Adrenal gland (tissue), 12 donors: ENCODE results near the gene AUH. TPM values are rescaled to one million over a fixed set of nuclear protein-coding genes. Genes with fewer than 3 reads are reported as not detected.

Experiments
- DNase-seq, 7 donors: peaks; one replicate each; pipeline ENCODE4 v3.0.0-alpha.2; 2019 to 2020
- H3K27ac ChIP-seq, 5 donors: fragments of 200-600 bp; sonication (generic) in 4 of 5; 1 replicate in 3 of 5; 2 replicates in 2 of 5; pipeline versions ENCODE4 v1.5.1 to v1.8.0; 2016 to 2020; ENCODE audit warnings: mild to moderate bottlenecking in 1 of 5
- H3K27me3 ChIP-seq: fragments of 200-600 bp; 2 replicates; pipeline ENCODE4 v1.8.0; 2021
- H3K36me3 ChIP-seq, 2 donors: fragments of 200-600 bp; replicated peaks in 1 of 2; 1 replicate in 1 of 2; 2 replicates in 1 of 2; pipeline versions ENCODE4 v1.5.1 to v1.8.0; 2018 to 2022
- H3K4me1 ChIP-seq, 2 donors: fragments of 200-600 bp; replicated peaks in 1 of 2; 1 replicate in 1 of 2; 2 replicates in 1 of 2; pipeline versions ENCODE4 v1.5.1 to v1.8.0; 2018 to 2021
- H3K4me3 ChIP-seq, 4 donors: fragments of 200-600 bp; sonication (generic) in 3 of 4; one replicate each; pipeline ENCODE4 v1.5.1; 2016 to 2018
- H3K9me3 ChIP-seq, 3 donors: fragments of 200-600 bp; sonication (generic) in 1 of 3; replicated peaks in 1 of 3; 1 replicate in 2 of 3; 2 replicates in 1 of 3; pipeline versions ENCODE4 v1.5.1 to v1.8.0; 2016 to 2021
- POLR2A ChIP-seq, 2 donors: fragments of 450-650 bp; IDR thresholded peaks; one replicate each; pipeline ENCODE4 v1.6.1; 2017; ENCODE audit warnings: antibody characterized with exemption in 2 of 2, mild to moderate bottlenecking in 2 of 2, moderate library complexity in 1 of 2
- WGBS, 4 donors: extraction: QIAGEN DNeasy Blood & Tissue Kit in 2 of 4; methylation state at CpG; one replicate each; pipeline versions ENCODE4 v1.1.5 to v1.1.7; 2013 to 2017; 5-methylcytosine and 5-hydroxymethylcytosine counted together
- intact Hi-C, 2 donors: fragments of 100-400 bp; cut with DNase I; formaldehyde crosslinking; loops; one replicate each; pipeline versions ENCODE4 v1.14.1 to v1.15.0; 2022 to 2023
- polyA plus RNA-seq, 3 donors: library from polyadenylated mRNA; stranded (reverse); fragments of 200-250 nt in 2 of 3; fragments of 350-450 nt in 1 of 3; fragmentation: Illumina TruSeq in 1 of 3; extraction: RNeasy Lipid Tissue Mini Kit (QIAGEN cat#74804) in 1 of 3; gene quantifications; one replicate each; pipeline ENCODE4 v1.2.3, GENCODE V29; 2013 to 2014
- total RNA-seq, 9 donors: library from RNA; depleted of rRNA in 4 of 9; stranded (reverse); fragments of >200 nt in 4 of 9; fragments of 120-200 nt in 1 of 9; fragmentation: NEBNext Ultra II Directional in 1 of 9; extraction: Animal tissue kit (Norgen Biotek cat#: 25700) in 1 of 9; gene quantifications; one replicate each; pipeline versions ENCODE4 v1.1.0 to v1.2.4, GENCODE V29; 2013 to 2023
- TF ChIP-seq, protein P1 (sequence below), 6 experiments: fragments of 450-650 bp in 4 of 6; fragments of 200-600 bp in 2 of 6; sonication (generic) in 1 of 6; IDR thresholded peaks; 1 replicate in 5 of 6; 2 replicates in 1 of 6; pipeline versions ENCODE4 v1.5.1 to v1.8.0; 2016 to 2021; ENCODE audit warnings: antibody characterized with exemption in 6 of 6, mild to moderate bottlenecking in 2 of 6, moderate library complexity in 1 of 6
- donor health status: healthy with polysubstance abuse.
- donor health status: Bipolar disorder and iron deficiency.
- donor health status: DM: yes; HTN: yes; CAD: no.
- donor health status: DM: no; HTN: no; CAD: no.
- donor health status: DM: no; HTN: no; CAD: no.
- donor health status: DM: yes; HTN: yes; CAD: no.

AUH gene
- total and polyA plus RNA-seq, 12 donors: 41.9 to 158 (median 71.7) TPM

GRCh38 chr9:91231619-91232018 is 130.1 kb downstream of the AUH start:
- no peak for DNase-seq
- no peak overlapping the region for H3K4me3 ChIP-seq
- H3K9me3 ChIP-seq: no peaks in the 10 kb centered on the region
- 97 to 98% (median 97%) methylated on average over 2 of the region's 2 CpGs for WGBS, 4 donors
- no peaks in the 10 kb centered on the region for H3K36me3 ChIP-seq
- H3K27me3 ChIP-seq: no peaks in the 10 kb centered on the region
- TF ChIP-seq, protein P1, sequence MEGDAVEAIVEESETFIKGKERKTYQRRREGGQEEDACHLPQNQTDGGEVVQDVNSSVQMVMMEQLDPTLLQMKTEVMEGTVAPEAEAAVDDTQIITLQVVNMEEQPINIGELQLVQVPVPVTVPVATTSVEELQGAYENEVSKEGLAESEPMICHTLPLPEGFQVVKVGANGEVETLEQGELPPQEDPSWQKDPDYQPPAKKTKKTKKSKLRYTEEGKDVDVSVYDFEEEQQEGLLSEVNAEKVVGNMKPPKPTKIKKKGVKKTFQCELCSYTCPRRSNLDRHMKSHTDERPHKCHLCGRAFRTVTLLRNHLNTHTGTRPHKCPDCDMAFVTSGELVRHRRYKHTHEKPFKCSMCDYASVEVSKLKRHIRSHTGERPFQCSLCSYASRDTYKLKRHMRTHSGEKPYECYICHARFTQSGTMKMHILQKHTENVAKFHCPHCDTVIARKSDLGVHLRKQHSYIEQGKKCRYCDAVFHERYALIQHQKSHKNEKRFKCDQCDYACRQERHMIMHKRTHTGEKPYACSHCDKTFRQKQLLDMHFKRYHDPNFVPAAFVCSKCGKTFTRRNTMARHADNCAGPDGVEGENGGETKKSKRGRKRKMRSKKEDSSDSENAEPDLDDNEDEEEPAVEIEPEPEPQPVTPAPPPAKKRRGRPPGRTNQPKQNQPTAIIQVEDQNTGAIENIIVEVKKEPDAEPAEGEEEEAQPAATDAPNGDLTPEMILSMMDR (IDR thresholded peaks at IDR 0.05): no peak
- no peak for TF ChIP-seq POLR2A (IDR thresholded peaks at IDR 0.05)
- H3K27ac ChIP-seq: no peak overlapping the region
- intact Hi-C loops: no loop called here
- no peaks in the 10 kb centered on the region for H3K4me1 ChIP-seq

- H3K9me3 ChIP-seq: no peaks in the 10 kb centered on the region
- TF ChIP-seq POLR2A (IDR thresholded peaks at IDR 0.05): no peak
- TF ChIP-seq, protein P1 (IDR thresholded peaks at IDR 0.05): no peak
- no peak overlapping the region for H3K27ac ChIP-seq
- DNase-seq: no peak
- intact Hi-C loops: no loop called here
- H3K27me3 ChIP-seq: no peaks in the 10 kb centered on the region
- H3K4me1 ChIP-seq: no peaks in the 10 kb centered on the region
- 95 to 97% (median 95%) methylated on average over 5 of the region's 5 CpGs for WGBS, 4 donors
- no peak overlapping the region for H3K4me3 ChIP-seq
- no peaks in the 10 kb centered on the region for H3K36me3 ChIP-seq
These were observed 138.7 kb downstream of the AUH start for GRCh38 chr9:91223000-91223399.

GRCh38 chr9:91222457-91222856 is 139.3 kb downstream of the AUH start:
- TF ChIP-seq POLR2A (IDR thresholded peaks at IDR 0.05): no peak
- TF ChIP-seq, protein P1 (IDR thresholded peaks at IDR 0.05): no peak
- no peak overlapping the region for H3K4me3 ChIP-seq
- H3K27ac ChIP-seq: no peak overlapping the region
- H3K9me3 ChIP-seq: no peaks in the 10 kb centered on the region
- no peaks in the 10 kb centered on the region for H3K27me3 ChIP-seq
- intact Hi-C loops: no loop called here
- H3K4me1 ChIP-seq: no peaks in the 10 kb centered on the region
- H3K36me3 ChIP-seq: no peaks in the 10 kb centered on the region
- no peak for DNase-seq
- 94 to 97% (median 96%) methylated on average over 6 of the region's 6 CpGs for WGBS, 4 donors

- no peaks in the 10 kb centered on the region for H3K27me3 ChIP-seq
- no peaks in the 10 kb centered on the region for H3K4me1 ChIP-seq
- WGBS, 4 donors: 90 to 95% (median 91%) methylated on average over 6 of the region's 6 CpGs
- H3K4me3 ChIP-seq: no peak overlapping the region
- TF ChIP-seq POLR2A (IDR thresholded peaks at IDR 0.05): no peak
- TF ChIP-seq, protein P1 (IDR thresholded peaks at IDR 0.05): no peak
- no peak overlapping the region for H3K27ac ChIP-seq
- intact Hi-C loops: no loop called here
- no peak for DNase-seq
- no peaks in the 10 kb centered on the region for H3K9me3 ChIP-seq
- no peaks in the 10 kb centered on the region for H3K36me3 ChIP-seq
These were observed 140.4 kb downstream of the AUH start for GRCh38 chr9:91221332-91221731.
